HG02973 (cell line): ENCODE results near the gene NUP107.

Source experiments
- ATAC-seq: cut with Tn5 transposase; IDR thresholded peaks from one replicate; pipeline ENCODE4 v1.9.1; 2021; ENCODE audit warnings: moderate library complexity; ENCODE audit not compliant: unreplicated experiment

Gene NUP107

GRCh38 chr12:68772714-68773113, 85.9 kb downstream of the NUP107 start:
- no peak for ATAC-seq

GRCh38 chr12:68773582-68773981, 86.8 kb downstream of the NUP107 start:
- no peak for ATAC-seq

GRCh38 chr12:68775121-68775630, 88.4 kb downstream of the NUP107 start:
- ATAC-seq: no peak

DNA sequence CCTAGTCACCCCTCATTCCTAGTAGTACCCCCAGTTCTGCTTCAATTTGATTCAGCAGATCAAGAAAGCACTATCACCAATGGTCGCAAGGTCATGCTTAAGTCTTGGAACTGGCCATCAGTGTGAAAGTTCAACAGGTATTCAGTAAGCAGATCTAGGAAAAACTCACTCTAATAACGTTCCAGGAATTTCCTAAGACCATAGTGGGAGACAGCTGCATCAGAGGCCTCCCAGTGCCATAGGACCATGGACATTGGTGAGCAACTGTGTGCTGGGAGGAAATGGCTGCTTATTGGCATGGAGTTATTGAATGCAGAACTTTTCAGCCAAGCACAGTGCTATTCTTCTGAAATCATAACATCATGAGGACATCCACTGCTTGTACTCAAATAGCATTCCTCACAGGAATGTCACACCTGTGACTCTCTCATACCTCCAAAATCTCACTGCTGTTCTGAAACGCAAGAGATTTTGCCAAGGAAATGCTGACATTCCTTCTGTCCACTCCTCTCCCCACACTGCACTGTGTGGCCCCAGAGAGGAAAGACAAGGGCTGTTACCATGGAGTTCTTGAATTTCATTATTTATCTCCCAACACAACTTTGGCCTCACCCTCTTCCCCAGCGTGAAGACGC, 90.3 kb downstream of the NUP107 start:
- ATAC-seq: no peak

- ATAC-seq: no peak
Measured at GRCh38 chr12:68779280-68779679, 92.5 kb downstream of the NUP107 start.

DNA sequence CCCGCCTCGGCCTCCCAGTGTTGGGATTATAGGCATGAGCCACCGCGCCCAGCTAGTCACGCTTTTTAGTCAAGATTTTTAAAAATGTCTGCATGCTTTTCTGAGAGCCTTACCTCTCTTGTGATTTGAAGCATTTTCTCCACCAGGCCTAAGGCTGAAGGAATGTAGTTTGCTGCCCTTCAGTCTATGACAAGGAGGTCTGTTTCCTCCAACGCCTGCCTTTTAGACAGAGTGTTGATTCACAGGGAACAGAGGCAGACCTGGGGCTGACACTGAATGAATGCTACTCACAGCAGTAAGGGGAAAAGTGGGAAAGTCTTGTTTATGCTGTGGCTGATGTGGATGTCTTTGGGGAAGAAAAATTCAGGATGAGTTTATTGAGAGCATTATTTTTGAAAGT, 94.0 kb downstream of the NUP107 start:
- no peak for ATAC-seq

DNA sequence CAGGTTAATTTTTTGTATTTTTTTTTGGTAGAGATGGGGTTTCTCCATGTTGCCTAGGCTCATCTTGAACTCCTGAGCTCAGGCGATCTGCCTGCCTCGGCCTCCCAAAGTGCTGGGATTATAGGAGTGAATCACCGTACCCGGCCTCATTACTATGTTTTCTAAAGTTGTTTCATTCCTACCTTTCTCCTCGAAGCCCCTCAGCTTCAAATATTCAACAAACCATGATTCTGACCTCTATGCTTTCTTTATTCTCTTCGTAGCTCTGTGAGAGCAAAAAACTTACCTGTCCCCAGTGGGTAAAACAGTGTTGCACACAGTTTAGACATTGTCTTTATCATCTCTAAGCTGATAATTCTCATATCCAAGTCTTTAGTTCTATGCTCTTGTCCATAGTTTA, 95.0 kb downstream of the NUP107 start:
- no peak for ATAC-seq

DNA sequence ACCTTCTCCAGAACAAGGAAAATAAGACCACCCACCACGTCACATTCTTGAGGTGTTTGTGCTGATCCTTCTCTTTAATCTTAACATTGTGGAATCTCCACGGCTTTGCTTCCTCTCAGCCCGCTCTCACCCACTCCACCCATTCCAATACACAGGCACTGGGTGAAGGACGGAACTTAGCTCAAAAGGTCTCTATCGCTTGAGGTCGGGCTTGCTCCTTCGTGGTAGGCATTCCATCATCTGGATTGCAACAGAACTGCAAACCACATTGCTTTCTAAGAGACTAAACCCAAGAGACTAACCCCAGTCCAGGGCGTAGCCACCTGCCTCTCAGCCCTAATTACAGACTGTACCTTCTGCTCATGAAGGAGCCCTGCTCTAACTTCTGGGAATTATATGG, 97.2 kb downstream of the NUP107 start:
- no peak for ATAC-seq

DNA sequence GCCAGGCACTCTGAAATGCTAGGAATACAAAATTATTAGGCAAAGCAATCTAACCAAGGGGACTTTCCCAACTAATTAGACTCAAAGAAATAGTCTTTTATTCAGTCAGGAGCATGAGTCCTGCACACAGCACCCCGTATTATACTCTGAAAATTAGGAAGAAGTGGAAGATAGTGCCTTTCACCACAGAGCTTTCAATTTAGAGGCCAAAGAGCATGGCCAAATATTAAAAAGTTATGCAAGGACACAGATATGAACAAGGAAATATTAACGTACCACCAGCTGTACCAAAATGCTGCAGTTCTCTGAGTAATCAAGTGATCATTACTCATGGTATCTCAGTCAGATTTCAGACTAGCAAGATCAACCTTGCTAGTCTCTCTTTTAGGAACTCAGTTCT, 98.6 kb downstream of the NUP107 start:
- ATAC-seq: no peak

- no peak for ATAC-seq
Measured at GRCh38 chr12:68785823-68786222, 99.0 kb downstream of the NUP107 start.

DNA sequence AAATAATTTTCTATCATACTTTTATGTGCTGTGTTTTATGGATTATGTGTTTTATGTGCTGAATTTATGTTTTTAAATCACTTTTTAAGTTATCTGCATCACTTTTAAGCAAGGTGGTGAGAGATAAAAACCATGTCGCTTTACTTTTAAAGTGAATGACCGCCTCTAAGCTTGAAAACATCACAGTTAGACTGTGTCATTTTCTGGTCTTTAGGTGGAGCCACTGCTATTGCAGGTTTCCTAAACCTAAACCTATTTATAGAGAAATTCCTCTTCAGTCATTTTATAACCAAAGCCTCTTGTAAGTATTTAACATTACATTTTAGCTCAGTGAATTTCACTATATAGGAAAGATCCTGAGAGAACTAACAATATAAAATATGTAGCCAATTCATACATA, 100.2 kb downstream of the NUP107 start:
- ATAC-seq: no peak

- no peak for ATAC-seq
Measured at GRCh38 chr12:68788554-68789143, 101.9 kb downstream of the NUP107 start.

DNA sequence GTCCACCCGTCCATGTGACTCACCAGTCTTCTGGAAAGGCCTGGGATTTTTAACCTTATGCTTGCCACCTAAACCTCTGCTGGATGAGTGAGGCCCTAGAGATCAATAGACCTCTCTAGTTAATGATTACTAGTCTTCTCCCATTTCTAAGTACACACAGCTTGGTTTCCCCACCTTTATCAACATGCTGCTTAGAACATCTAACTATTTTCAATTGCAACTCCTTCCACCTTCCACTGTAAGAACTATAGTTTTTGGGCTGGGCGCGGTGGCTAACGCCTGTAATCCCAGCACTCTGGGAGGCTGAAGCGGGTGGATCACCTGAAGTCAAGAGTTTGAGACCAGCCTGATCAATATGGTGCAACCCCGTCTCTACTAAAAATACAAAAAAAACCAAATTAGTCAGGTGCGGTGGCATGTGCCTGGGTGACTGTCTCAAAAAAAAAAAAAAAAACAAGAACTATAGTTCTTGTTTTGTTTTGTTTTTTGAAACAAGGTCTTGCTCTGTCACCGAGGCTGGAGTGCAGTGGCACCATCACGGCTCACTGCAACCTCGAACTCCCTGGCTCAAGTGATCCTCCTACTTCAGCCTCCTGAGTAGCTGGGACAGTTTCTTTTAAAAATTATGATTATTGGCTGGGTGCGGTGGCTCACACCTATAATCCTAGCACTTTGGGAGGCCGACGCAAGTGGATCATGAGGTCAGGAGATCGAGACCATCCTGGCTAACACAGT, 102.5 kb downstream of the NUP107 start:
- no peak for ATAC-seq

GRCh38 chr12:68790081-68790951, 103.5 kb downstream of the NUP107 start:
- ATAC-seq: no peak

DNA sequence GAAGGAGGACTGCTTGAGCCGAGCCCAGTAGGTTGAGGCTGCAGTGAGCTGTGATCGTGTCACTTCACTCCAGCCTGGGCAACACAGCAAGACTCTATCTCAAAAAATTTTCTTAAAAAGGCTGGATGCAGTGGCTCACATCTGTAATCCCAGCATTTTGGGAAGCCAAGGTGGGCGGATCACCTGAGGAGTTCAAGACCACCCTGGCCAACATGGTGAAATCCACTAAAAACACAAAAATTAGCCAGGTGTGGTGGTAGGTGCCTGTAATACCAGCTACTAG, 104.1 kb downstream of the NUP107 start:
- no peak for ATAC-seq

GRCh38 chr12:68791897-68792481, 105.2 kb downstream of the NUP107 start:
- no peak for ATAC-seq

GRCh38 chr12:68792952-68793351, 106.2 kb downstream of the NUP107 start:
- no peak for ATAC-seq

- no peak for ATAC-seq
Measured at GRCh38 chr12:68793436-68793835, 106.7 kb downstream of the NUP107 start.

DNA sequence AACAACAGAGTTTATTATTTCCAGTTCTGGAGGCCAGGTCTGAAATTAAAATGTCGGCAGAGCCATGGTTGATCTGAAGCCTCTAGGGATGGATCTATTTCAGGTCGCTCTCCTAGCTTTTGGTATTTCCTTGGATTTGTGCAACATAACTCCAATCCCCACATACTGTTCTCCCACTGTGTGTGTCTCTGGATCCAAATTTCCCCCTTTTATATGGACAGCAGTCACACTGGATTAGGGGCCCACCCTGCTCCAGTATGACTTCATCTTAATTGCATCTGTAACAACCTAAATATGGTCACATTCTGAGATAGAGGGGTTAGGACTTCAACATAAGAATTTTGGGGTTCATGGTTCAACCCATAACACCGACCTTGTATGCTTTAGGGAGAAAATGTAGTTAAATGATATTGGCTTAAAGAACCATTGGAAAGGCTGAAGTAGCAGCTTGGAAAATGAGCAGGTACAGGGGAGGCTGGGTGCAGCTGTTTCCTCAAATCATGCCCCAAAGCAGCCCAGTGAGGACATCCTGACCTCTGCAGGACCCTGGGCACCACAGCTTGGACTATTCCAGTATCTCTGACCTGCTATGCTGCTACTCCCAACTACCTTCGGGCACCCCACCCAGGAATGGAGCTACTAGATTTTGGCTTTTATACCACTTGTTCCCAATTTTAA, 107.3 kb downstream of the NUP107 start:
- ATAC-seq: no peak

DNA sequence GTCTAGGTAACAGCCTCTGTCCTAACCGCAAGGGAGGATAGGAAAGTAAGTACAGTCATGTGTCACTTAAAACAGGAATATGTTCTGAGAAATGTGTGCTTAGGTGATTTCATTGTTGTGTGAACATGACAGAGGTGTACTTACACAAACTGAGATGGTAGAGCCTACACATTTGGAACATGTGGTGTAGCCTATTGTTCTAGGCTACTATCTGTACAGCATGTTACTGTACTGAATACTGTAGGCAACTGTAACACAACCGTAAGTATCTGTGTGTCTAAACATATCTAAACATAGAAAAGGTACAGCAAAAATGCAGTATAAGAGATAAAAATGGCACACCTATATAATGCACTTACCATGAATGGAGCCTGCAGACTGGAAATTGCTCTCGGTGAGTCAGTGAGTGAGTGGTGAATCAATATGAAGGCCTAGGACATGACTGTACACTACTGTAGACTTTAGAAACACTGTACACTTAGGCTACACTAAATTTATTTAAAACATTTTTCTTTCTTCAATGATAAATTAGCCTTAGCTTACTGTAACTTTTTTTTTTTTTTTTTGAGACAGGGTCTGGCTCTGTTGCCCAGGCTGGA, 108.0 kb downstream of the NUP107 start:
- no peak for ATAC-seq
